ENCODE results near the gene MAEL. TPM values are rescaled to one million over a fixed set of nuclear protein-coding genes. Genes with fewer than 3 reads are reported as not detected.
A peak's percentile ranks its signal among the peaks of the same experiment; 100 is the strongest.

The MAEL gene
- total RNA-seq, 1 donor: not detected

- no peak overlapping the region for H3K4me3 ChIP-seq (ENCODE audit: low read depth, low read length)
- TF ChIP-seq CTCF (IDR thresholded peaks at IDR 0.05; ENCODE audit: insufficient read depth, low read length): no peak
- DNase-seq (ENCODE audit: low read depth): no peak
These were observed 38.0 kb upstream of the MAEL start for GRCh38 chr1:166951050-166951449.

- DNase-seq (ENCODE audit: low read depth): peak; percentile 74
- no peak for TF ChIP-seq CTCF (IDR thresholded peaks at IDR 0.05; ENCODE audit: insufficient read depth, low read length)
- H3K4me3 ChIP-seq (ENCODE audit: low read depth, low read length): no peak overlapping the region
These were observed 36.9 kb upstream of the MAEL start for GRCh38 chr1:166952002-166952746.

- DNase-seq (ENCODE audit: low read depth): no peak
- H3K4me3 ChIP-seq (ENCODE audit: low read depth, low read length): no peak overlapping the region
- TF ChIP-seq CTCF (IDR thresholded peaks at IDR 0.05; ENCODE audit: insufficient read depth, low read length): no peak
These were observed 35.6 kb upstream of the MAEL start for GRCh38 chr1:166953491-166953890.

GRCh38 chr1:166956057-166956850 is 32.8 kb upstream of the MAEL start:
- TF ChIP-seq CTCF (IDR thresholded peaks at IDR 0.05; ENCODE audit: insufficient read depth, low read length): no peak
- no peak for DNase-seq (ENCODE audit: low read depth)
- no peak overlapping the region for H3K4me3 ChIP-seq (ENCODE audit: low read depth, low read length)

GRCh38 chr1:166956872-166957271 is 32.2 kb upstream of the MAEL start:
- no peak overlapping the region for H3K4me3 ChIP-seq (ENCODE audit: low read depth, low read length)
- no peak for DNase-seq (ENCODE audit: low read depth)
- TF ChIP-seq CTCF (IDR thresholded peaks at IDR 0.05; ENCODE audit: insufficient read depth, low read length): no peak

- no peak for TF ChIP-seq CTCF (IDR thresholded peaks at IDR 0.05; ENCODE audit: insufficient read depth, low read length)
- DNase-seq (ENCODE audit: low read depth): no peak
These were observed 28.1 kb upstream of the MAEL start for GRCh38 chr1:166960858-166961474.

More at GRCh38 chr1:166960858-166961474, 28.1 kb upstream of the MAEL start:
- H3K4me3 ChIP-seq (ENCODE audit: low read depth, low read length): no peak overlapping the region
